Heart left ventricle (tissue), 16 donors: ENCODE measurements around the gene PKP1. TPM values are rescaled to one million over a fixed set of nuclear protein-coding genes. Genes with fewer than 3 reads are reported as not detected.
"Not testable (repeated sequence)": the region's sequence is repeated elsewhere in the genome, so short reads cannot be mapped to it uniquely, and the experiment has no call there.

Source experiments
- ATAC-seq, 4 donors: fragments of 200-7000 bp; cut with Tn5 transposase; one replicate each; pipeline ENCODE4 v1.9.1; 2020 to 2022; ENCODE audit warnings: moderate library complexity in 4 of 4, mild to moderate bottlenecking in 3 of 4, moderate number of reproducible peaks in 1 of 4
- DNase-seq, 5 donors: peaks; one replicate each; pipeline ENCODE4 v3.0.0-alpha.2; 2020
- H3K27ac ChIP-seq, 12 donors: fragments of 200-600 bp; sonication (generic) in 4 of 12; one replicate each; pipeline versions ENCODE4 v1.5.0 to v1.8.0; 2016 to 2022; ENCODE audit warnings: mild to moderate bottlenecking in 2 of 12
- H3K27me3 ChIP-seq, 9 donors: fragments of 200-600 bp; sonication (generic) in 2 of 9; one replicate each; pipeline versions ENCODE4 v1.5.1 to v1.8.0; 2016 to 2022; ENCODE audit warnings: mild to moderate bottlenecking in 3 of 9
- H3K36me3 ChIP-seq, 9 donors: fragments of 200-600 bp; sonication (generic) in 2 of 9; one replicate each; pipeline versions ENCODE4 v1.5.0 to v1.8.0; 2018 to 2022; ENCODE audit warnings: mild to moderate bottlenecking in 2 of 9
- H3K4me1 ChIP-seq, 12 donors: fragments of 200-600 bp; sonication (generic) in 4 of 12; one replicate each; pipeline versions ENCODE4 v1.5.0 to v1.8.0; 2016 to 2022; ENCODE audit warnings: mild to moderate bottlenecking in 3 of 12
- H3K4me3 ChIP-seq, 12 donors: fragments of 200-600 bp; sonication (generic) in 4 of 12; one replicate each; pipeline versions ENCODE4 v1.5.0 to v1.8.0; 2017 to 2022; ENCODE audit warnings: mild to moderate bottlenecking in 9 of 12, moderate library complexity in 4 of 12
- H3K9me3 ChIP-seq, 12 donors: fragments of 200-600 bp; sonication (generic) in 4 of 12; one replicate each; pipeline versions ENCODE4 v1.5.0 to v1.8.0; 2016 to 2022; ENCODE audit warnings: mild to moderate bottlenecking in 1 of 12
- POLR2A ChIP-seq, 2 donors: fragments of 450-650 bp; IDR thresholded peaks; one replicate each; pipeline ENCODE4 v1.6.1; 2017; ENCODE audit warnings: antibody characterized with exemption in 2 of 2, mild to moderate bottlenecking in 2 of 2, moderate library complexity in 2 of 2
- WGBS, 4 donors: extraction: QIAGEN DNeasy Blood & Tissue Kit in 2 of 4; methylation state at CpG; one replicate each; pipeline versions ENCODE4 v1.1.5 to v1.1.7; 2013 to 2018; 5-methylcytosine and 5-hydroxymethylcytosine counted together
- intact Hi-C, 10 donors: fragments of 100-400 bp; cut with DNase I; formaldehyde crosslinking; loops; one replicate each; pipeline versions ENCODE4 v1.11.1 to v1.14.2; 2022
- polyA plus RNA-seq, 2 donors: library from polyadenylated mRNA; stranded (reverse); fragments of 200-250 nt; gene quantifications; one replicate each; pipeline ENCODE4 v1.2.3, GENCODE V29; 2013
- total RNA-seq, 9 donors: library from RNA; depleted of rRNA in 2 of 9; stranded (reverse); fragments of >200 nt in 2 of 9; fragmentation: NEBNext Ultra II Directional in 3 of 9; extraction: Animal tissue kit (Norgen Biotek cat#: 25700) in 3 of 9; gene quantifications; one replicate each; pipeline versions ENCODE4 v1.1.0 to v1.2.4, GENCODE V29; 2016 to 2023
- TF ChIP-seq, protein P1 (sequence below), 12 donors: fragments of 200-600 bp; sonication (generic) in 4 of 12; IDR thresholded peaks; one replicate each; pipeline versions ENCODE4 v1.5.0 to v1.8.0; 2018 to 2022; ENCODE audit warnings: antibody characterized with exemption in 12 of 12, mild to moderate bottlenecking in 5 of 12
- donor health status: ischemic (EF 13 %, LVEDD 7.1; RV severe dilation, severe dysfunction).
- donor health status: healthy with polysubstance abuse.
- donor health status: DM: no; HTN: yes; CAD: no.
- donor health status: DM: no; HTN: no; CAD: no.
- donor health status: ischemic (EF 25% LVEDD 6.9; RV normal size, moderate dysfunction).
- donor health status: ischemic (EF 25% LVEDD 5.7; RV mildly dilated, moderate dysfunction).
- donor health status: healthy.
- donor health status: DM: yes; HTN: yes; CAD: no.
- donor health status: ischemic (EF 35%, LVEDD 5.7; RV mildly dilated, moderate dysfunction).
- donor health status: nonischemic (EF 11% LVEDD 7.7; RV severe dilation, severe dysfunction).
- donor health status: DM: yes; HTN: yes; CAD: no.
- donor health status: PGD.
- donor health status: ischemic (EF 29% LVEDD 5.4; RV normal size, mild dysfunction).
- donor health status: nonischemic (EF 23%, LVEDD 6.1; RV moderate dilation, normal function).

PKP1 gene
- total and polyA plus RNA-seq, 11 donors, result 0.09 to 1.6 (median 0.32) TPM; not detected in 3

DNA sequence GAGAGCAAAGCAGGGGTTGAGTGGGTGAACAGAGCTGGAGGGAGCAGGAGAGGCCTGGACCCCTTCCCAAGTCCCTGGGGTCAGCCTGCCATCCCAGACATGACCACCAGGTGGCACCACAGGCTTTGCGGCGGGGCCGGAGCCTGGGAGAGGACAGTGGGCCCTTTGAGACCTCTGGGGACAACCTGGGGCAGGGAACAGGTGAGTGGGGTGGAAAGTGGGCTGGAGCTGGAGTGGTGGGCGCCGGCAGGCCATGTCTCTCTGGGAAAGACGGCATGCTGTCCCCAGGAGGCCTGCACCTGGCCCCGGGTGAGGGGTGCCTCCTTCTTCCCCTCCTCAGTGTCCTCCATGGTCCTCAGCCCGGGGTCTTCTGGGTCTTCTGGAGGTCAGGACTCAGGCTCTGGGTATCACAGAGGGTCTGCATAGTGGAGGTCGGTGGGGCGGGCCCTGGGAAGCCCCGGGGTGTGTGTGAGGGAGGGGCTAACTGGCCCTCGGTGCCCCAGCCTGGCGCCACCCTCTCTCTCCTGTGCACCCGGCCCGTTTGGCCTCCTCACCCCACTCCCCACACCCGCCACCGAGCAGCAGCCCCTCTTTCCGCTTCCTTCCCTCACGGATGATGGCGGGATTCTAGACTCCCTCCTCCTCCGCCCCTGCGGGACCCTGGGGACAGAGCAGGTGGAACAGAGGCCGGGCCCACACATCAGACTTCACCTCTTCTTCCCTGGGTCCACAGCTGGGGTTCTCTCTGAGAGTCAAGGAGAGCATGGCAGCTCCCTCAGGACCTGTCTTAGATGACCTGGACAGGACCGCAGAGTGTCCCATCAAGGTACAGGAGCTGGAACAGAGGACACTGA is 28.5 kb upstream of the PKP1 start:
- 45 to 53% (median 51%) methylated on average over 19 to 24 of the region's 24 CpGs for WGBS, 4 donors
- intact Hi-C loops, result loop anchor here (1.0 to 10.0 kb wide), 13 partner anchors 87 to 262 kb away; no protein-coding TSS in a partner anchor
- peak in 4 of 5 donors; percentile 44 to 83 (median 56) for DNase-seq

DNA sequence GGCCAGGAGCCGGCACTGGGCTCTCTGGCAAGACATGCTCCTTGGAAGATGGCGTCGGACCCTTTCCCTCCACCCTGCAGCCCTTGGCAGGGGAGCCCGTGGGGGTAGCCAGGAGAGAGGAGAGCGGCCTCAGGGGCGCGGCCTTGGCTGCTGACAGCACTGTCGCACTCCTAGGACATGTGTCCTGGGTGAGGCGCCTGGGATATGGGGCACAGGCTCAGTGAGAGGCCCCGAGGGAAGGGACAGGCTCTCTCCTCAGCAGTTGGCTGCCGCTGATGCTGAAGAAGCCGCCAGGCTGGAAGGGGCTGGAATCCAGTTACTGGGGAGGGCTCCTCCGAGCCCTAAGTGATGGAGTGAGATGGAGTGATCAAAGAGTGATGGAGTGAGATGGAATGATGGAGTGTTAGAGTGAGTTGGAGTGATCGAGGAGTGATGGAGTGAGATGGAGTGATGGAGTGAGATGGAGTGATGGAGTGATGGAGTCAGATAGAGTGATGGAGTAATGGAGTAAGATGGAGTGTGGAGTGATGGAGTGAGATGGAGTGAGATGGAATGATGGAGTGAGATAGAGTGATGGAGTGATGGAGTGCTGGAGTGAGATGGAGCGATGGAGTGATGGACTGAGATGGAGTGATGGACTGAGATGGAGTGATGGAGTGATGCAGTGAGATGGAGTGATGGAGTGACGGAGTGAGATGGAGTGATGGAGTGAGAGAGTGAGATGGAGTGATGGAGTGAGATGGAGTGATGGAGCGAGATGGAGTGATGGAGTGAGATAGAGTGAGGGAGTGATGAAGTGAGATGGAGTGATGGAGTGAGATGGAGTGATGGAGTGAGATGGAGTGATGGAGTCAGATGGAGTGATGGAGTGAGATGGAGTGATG is 27.6 kb upstream of the PKP1 start:
- Histone ChIP-seq H3K27ac (no peak overlapping the region), H3K9me3 (no peaks in the 10 kb centered on the region), H3K27me3 (peaks cover 0 to 16% (median 11%) of the 10 kb centered on the region in 9 donors), H3K36me3 (no peaks in the 10 kb centered on the region), H3K4me3 (no peak overlapping the region), H3K4me1 (peaks cover 0 to 12% (median 10%) of the 10 kb centered on the region in 12 donors)
- ATAC-seq (no peak), DNase-seq (no peak)
- intact Hi-C loops, result loop anchor here (1.0 to 10.0 kb wide), 12 partner anchors 87 to 262 kb away; no protein-coding TSS in a partner anchor
- TF ChIP-seq POLR2A (IDR thresholded peaks at IDR 0.05), result no peak
- TF ChIP-seq, protein P1, sequence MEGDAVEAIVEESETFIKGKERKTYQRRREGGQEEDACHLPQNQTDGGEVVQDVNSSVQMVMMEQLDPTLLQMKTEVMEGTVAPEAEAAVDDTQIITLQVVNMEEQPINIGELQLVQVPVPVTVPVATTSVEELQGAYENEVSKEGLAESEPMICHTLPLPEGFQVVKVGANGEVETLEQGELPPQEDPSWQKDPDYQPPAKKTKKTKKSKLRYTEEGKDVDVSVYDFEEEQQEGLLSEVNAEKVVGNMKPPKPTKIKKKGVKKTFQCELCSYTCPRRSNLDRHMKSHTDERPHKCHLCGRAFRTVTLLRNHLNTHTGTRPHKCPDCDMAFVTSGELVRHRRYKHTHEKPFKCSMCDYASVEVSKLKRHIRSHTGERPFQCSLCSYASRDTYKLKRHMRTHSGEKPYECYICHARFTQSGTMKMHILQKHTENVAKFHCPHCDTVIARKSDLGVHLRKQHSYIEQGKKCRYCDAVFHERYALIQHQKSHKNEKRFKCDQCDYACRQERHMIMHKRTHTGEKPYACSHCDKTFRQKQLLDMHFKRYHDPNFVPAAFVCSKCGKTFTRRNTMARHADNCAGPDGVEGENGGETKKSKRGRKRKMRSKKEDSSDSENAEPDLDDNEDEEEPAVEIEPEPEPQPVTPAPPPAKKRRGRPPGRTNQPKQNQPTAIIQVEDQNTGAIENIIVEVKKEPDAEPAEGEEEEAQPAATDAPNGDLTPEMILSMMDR (IDR thresholded peaks at IDR 0.05), result no peak
- WGBS, 4 donors, result 85 to 87% (median 87%) methylated on average over 10 to 17 of the region's 17 CpGs

More for the DNA sequence above, 28.5 kb upstream of the PKP1 start:
- peak; percentile 50 to 85 (median 72) for ATAC-seq
- TF ChIP-seq, protein P1 (IDR thresholded peaks at IDR 0.05), result peak; percentile 90 to 98 (median 96)
- TF ChIP-seq POLR2A (IDR thresholded peaks at IDR 0.05), result no peak
- H3K36me3 ChIP-seq, result no peaks in the 10 kb centered on the region
- H3K27me3 ChIP-seq, result peaks cover 0 to 8% (median 6%) of the 10 kb centered on the region in 9 donors
- no peak overlapping the region for H3K27ac ChIP-seq
- H3K4me3 ChIP-seq, result no peak overlapping the region
- H3K4me1 ChIP-seq, result peaks cover 0 to 6% (median 4%) of the 10 kb centered on the region in 12 donors
- H3K9me3 ChIP-seq, result no peaks in the 10 kb centered on the region

- intact Hi-C loops, result loop anchor here in 4 of 10 donors (5.0 to 10.0 kb wide), 5 partner anchors 84 to 259 kb away; no protein-coding TSS in a partner anchor
Observed at GRCh38 chr1:201258132-201258531, 25.2 kb upstream of the PKP1 start.

GRCh38 chr1:201258763-201259230 is 24.5 kb upstream of the PKP1 start:
- DNase-seq (no peak), ATAC-seq (no peak)
- peaks cover 0 to 12% (median 10%) of the 10 kb centered on the region in 12 donors for H3K4me1 ChIP-seq
- intact Hi-C loops, result loop anchor here in 4 of 10 donors (5.0 to 10.0 kb wide), 5 partner anchors 84 to 259 kb away; no protein-coding TSS in a partner anchor
- no peak for TF ChIP-seq POLR2A (IDR thresholded peaks at IDR 0.05)
- TF ChIP-seq, protein P1 (IDR thresholded peaks at IDR 0.05), result no peak
- H3K36me3 ChIP-seq, result no peaks in the 10 kb centered on the region
- no peak overlapping the region for H3K27ac ChIP-seq
- H3K4me3 ChIP-seq, result no peak overlapping the region
- 92 to 97% (median 93%) methylated on average over 12 to 14 of the region's 14 CpGs for WGBS, 4 donors
- peaks cover 0 to 18% (median 11%) of the 10 kb centered on the region in 9 donors for H3K27me3 ChIP-seq
- no peaks in the 10 kb centered on the region for H3K9me3 ChIP-seq

More at GRCh38 chr1:201258132-201258531, 25.2 kb upstream of the PKP1 start:
- H3K36me3 ChIP-seq, H3K4me3 ChIP-seq, H3K27ac ChIP-seq, H3K9me3 ChIP-seq, ATAC-seq, DNase-seq: not testable (repeated sequence)
- H3K27me3 ChIP-seq, result peaks cover 0 to 18% (median 11%) of the 10 kb centered on the region in 9 donors
- peaks cover 0 to 12% (median 10%) of the 10 kb centered on the region in 12 donors for H3K4me1 ChIP-seq
